SJCRH30 (cell line): ENCODE measurements around the gene TMEM63A. TPM values are rescaled to one million over a fixed set of nuclear protein-coding genes. Genes with fewer than 3 reads are reported as not detected.
A peak's percentile ranks its signal among the peaks of the same experiment; 100 is the strongest.
"Not testable (repeated sequence)": the region's sequence is repeated elsewhere in the genome, so short reads cannot be mapped to it uniquely, and the experiment has no call there.

Experiments used
- DNase-seq, 2 experiments: peaks; one replicate each; pipeline ENCODE4 v3.0.0-alpha.2; 2015 to 2020
- H3K27ac ChIP-seq: fragments of 250-450 bp; sonication (Bioruptor Pico); 2 replicates; pipeline ENCODE4 v1.5.1; 2020; ENCODE audit warnings: mild to moderate bottlenecking, moderate library complexity
- H3K27me3 ChIP-seq: fragments of 250-450 bp; sonication (Bioruptor Pico); 2 replicates; pipeline ENCODE4 v1.5.1; 2020; ENCODE audit warnings: mild to moderate bottlenecking, moderate library complexity
- H3K36me3 ChIP-seq: fragments of 250-450 bp; sonication (Bioruptor Pico); 2 replicates; pipeline ENCODE4 v1.5.1; 2020; ENCODE audit warnings: mild to moderate bottlenecking, moderate library complexity
- H3K4me1 ChIP-seq: fragments of 250-450 bp; sonication (Bioruptor Pico); 2 replicates; pipeline ENCODE4 v1.5.1; 2020; ENCODE audit warnings: mild to moderate bottlenecking, moderate library complexity
- H3K4me3 ChIP-seq: fragments of 250-450 bp; sonication (Bioruptor Pico); 2 replicates; pipeline ENCODE4 v1.5.1; 2020; ENCODE audit warnings: mild to moderate bottlenecking, moderate library complexity
- H3K9me3 ChIP-seq: fragments of 250-450 bp; sonication (Bioruptor Pico); replicated peaks from 2 replicates; pipeline ENCODE4 v1.5.1; 2020; ENCODE audit warnings: mild to moderate bottlenecking, moderate library complexity
- total RNA-seq: library from RNA; depleted of rRNA; stranded (reverse); fragments of >200 nt; shearing (Covaris generic); gene quantifications from 2 replicates; pipeline ENCODE4 v1.2.3, GENCODE V29; 2014; rRNA removed

The TMEM63A gene
- total RNA-seq, 1 experiment from 2014 or later: 20.4 TPM

GRCh38 chr1:225810579-225811538 lies 71.3 kb downstream of the TMEM63A start:
- H3K9me3 ChIP-seq, H3K4me1 ChIP-seq, H3K27me3 ChIP-seq, DNase-seq, H3K36me3 ChIP-seq: not testable (repeated sequence)
- peak overlapping the region; percentile 19; the same call in 1 of the 2 replicates for H3K27ac ChIP-seq
- H3K4me3 ChIP-seq: peak overlapping the region; percentile 74

- H3K4me3 ChIP-seq: peak within 1 kb of the TSS; percentile 74
- H3K36me3 ChIP-seq: 0 out of 2 replicates have a peak, but pooled peaks cover 3% of the 10 kb centered on the region
- no peaks in the 10 kb centered on the region for H3K27me3 ChIP-seq
- no peaks in the 10 kb centered on the region for H3K9me3 ChIP-seq
- H3K27ac ChIP-seq: peak within 1 kb of the TSS; percentile 19; the same call in 1 of the 2 replicates
- DNase-seq: peak; percentile 92 to 94
- H3K4me1 ChIP-seq: no peaks in the 10 kb centered on the region
Observed at GRCh38 chr1:225809842-225810578, 72.2 kb downstream of the TMEM63A start, which contains the start of gene EPHX1. EPHX1 (plus strand) TSS chr1:225810124; CDS start chr1:225828730, 18,606 bp downstream.

- H3K4me1 ChIP-seq: no peaks in the 10 kb centered on the region
- H3K27ac ChIP-seq: no peak overlapping the region
- H3K4me3 ChIP-seq: no peak overlapping the region
- H3K9me3 ChIP-seq: no peaks in the 10 kb centered on the region
- H3K36me3 ChIP-seq: 0 out of 2 replicates have a peak, but pooled peaks cover 3% of the 10 kb centered on the region
- no peak for DNase-seq
- H3K27me3 ChIP-seq: no peaks in the 10 kb centered on the region
Observed at GRCh38 chr1:225808136-225808535, 74.0 kb downstream of the TMEM63A start.

- not testable (repeated sequence) for H3K4me3 ChIP-seq, H3K36me3 ChIP-seq, H3K27me3 ChIP-seq, H3K9me3 ChIP-seq, H3K4me1 ChIP-seq, H3K27ac ChIP-seq, DNase-seq
Observed at GRCh38 chr1:225806736-225807135, 75.4 kb downstream of the TMEM63A start.

- H3K36me3 ChIP-seq: 0 out of 2 replicates have a peak, but pooled peaks cover 3% of the 10 kb centered on the region
- no peaks in the 10 kb centered on the region for H3K9me3 ChIP-seq
- DNase-seq: no peak
Observed at GRCh38 chr1:225806249-225806648, 75.9 kb downstream of the TMEM63A start.

GRCh38 chr1:225801146-225801545 lies 81.0 kb downstream of the TMEM63A start:
- H3K27ac ChIP-seq, H3K4me3 ChIP-seq, H3K9me3 ChIP-seq, H3K27me3 ChIP-seq, H3K4me1 ChIP-seq, DNase-seq, H3K36me3 ChIP-seq: not testable (repeated sequence)

More at GRCh38 chr1:225806249-225806648, 75.9 kb downstream of the TMEM63A start:
- Histone ChIP-seq H3K27ac (no peak overlapping the region), H3K4me3 (no peak overlapping the region), H3K4me1 (no peaks in the 10 kb centered on the region), H3K27me3 (no peaks in the 10 kb centered on the region)

GRCh38 chr1:225796097-225796496 lies 86.1 kb downstream of the TMEM63A start:
- not testable (repeated sequence) for DNase-seq, H3K4me1 ChIP-seq, H3K4me3 ChIP-seq, H3K9me3 ChIP-seq, H3K27ac ChIP-seq, H3K27me3 ChIP-seq
- H3K36me3 ChIP-seq: peaks cover 38% of the 10 kb centered on the region

Other genes with a start within 250 kb of the TMEM63A start
- 206 and 246 TPM in 2 replicates for gene ENAH, start 229.3 kb downstream of the TMEM63A start, total RNA-seq
- gene SRP9, start 104.6 kb downstream of the TMEM63A start, total RNA-seq: 618 and 654 TPM in 2 replicates
- gene EPHX1, start 72.3 kb downstream of the TMEM63A start, total RNA-seq: 6.3 and 7.2 TPM in 2 replicates
- gene LEFTY1, start 6.8 kb upstream of the TMEM63A start, total RNA-seq: 16.7 and 19.4 TPM in 2 replicates
- gene PYCR2, start 41.9 kb upstream of the TMEM63A start, total RNA-seq: 46.0 and 51.1 TPM in 2 replicates
- 0.56 and 0.77 TPM in 2 replicates for gene LEFTY2, start 58.8 kb upstream of the TMEM63A start, total RNA-seq
- gene SDE2, start 117.0 kb upstream of the TMEM63A start, total RNA-seq: 30.7 and 36.9 TPM in 2 replicates
- gene H3-3A, start 180.3 kb upstream of the TMEM63A start, total RNA-seq: 923 and 957 TPM in 2 replicates